GM18951 (cell line): ENCODE measurements around the gene NOVA1.
"Not testable (repeated sequence)": the region's sequence is repeated elsewhere in the genome, so short reads cannot be mapped to it uniquely, and the experiment has no call there.

ENCODE experiments used
- POLR2A ChIP-seq: IDR thresholded peaks from 4 replicates; pipeline ENCODE4 v1.6.1; 2011; ENCODE audit warnings: mild to moderate bottlenecking; ENCODE audit not compliant: insufficient read length, insufficient read depth; ENCODE audit errors: extremely low read depth
- in situ Hi-C: fragments of 300-500 bp; cut with MboI; formaldehyde crosslinking; loops from one replicate; pipeline ENCODE4 v1.12.0; 2022; ENCODE audit warnings: low sequenced_read_pairs, mixed read lengths, inconsistent platforms; ENCODE audit not compliant: unreplicated experiment

NOVA1 gene

GRCh38 chr14:26597589-26598080 is at the start of gene NOVA1:
TSS of gene NOVA1 (minus strand) at chr14:26598033. CDS start at chr14:26597436, 597 bp downstream.
- in situ Hi-C loops: no loop called here
- TF ChIP-seq POLR2A: no peak

- in situ Hi-C loops: not testable (repeated sequence)
These were observed 47.2 kb upstream of the NOVA1 start for GRCh38 chr14:26645057-26645456.

GRCh38 chr14:26636561-26636960 is 38.7 kb upstream of the NOVA1 start:
- in situ Hi-C loops: no loop called here

GRCh38 chr14:26634946-26635345 is 37.1 kb upstream of the NOVA1 start:
- in situ Hi-C loops: not testable (repeated sequence)

More at GRCh38 chr14:26636561-26636960, 38.7 kb upstream of the NOVA1 start:
- no peak for TF ChIP-seq POLR2A

GRCh38 chr14:26626256-26626655 is 28.4 kb upstream of the NOVA1 start:
- TF ChIP-seq POLR2A: no peak
- in situ Hi-C loops: no loop called here

- no peak for TF ChIP-seq POLR2A
- in situ Hi-C loops: no loop called here
These were observed 24.8 kb upstream of the NOVA1 start for GRCh38 chr14:26622611-26623010.

GRCh38 chr14:26621807-26622560 is 24.2 kb upstream of the NOVA1 start:
- TF ChIP-seq POLR2A: no peak

GRCh38 chr14:26621364-26621763 is 23.5 kb upstream of the NOVA1 start:
- no peak for TF ChIP-seq POLR2A
- in situ Hi-C loops: no loop called here

More at GRCh38 chr14:26621807-26622560, 24.2 kb upstream of the NOVA1 start:
- in situ Hi-C loops: no loop called here

GRCh38 chr14:26611259-26611658 is 13.4 kb upstream of the NOVA1 start:
- TF ChIP-seq POLR2A: no peak
- in situ Hi-C loops: no loop called here

- TF ChIP-seq POLR2A: no peak
- in situ Hi-C loops: no loop called here
These were observed 9.0 kb upstream of the NOVA1 start for GRCh38 chr14:26606729-26607312.

- in situ Hi-C loops: no loop called here
- TF ChIP-seq POLR2A: no peak
These were observed 7.8 kb upstream of the NOVA1 start for GRCh38 chr14:26605602-26606001.

- in situ Hi-C loops: no loop called here
- TF ChIP-seq POLR2A: no peak
These were observed 5.1 kb upstream of the NOVA1 start for GRCh38 chr14:26602902-26603301.

- in situ Hi-C loops: no loop called here
- no peak for TF ChIP-seq POLR2A
These were observed 4.0 kb upstream of the NOVA1 start for GRCh38 chr14:26601856-26602255.

- TF ChIP-seq POLR2A: no peak
- in situ Hi-C loops: no loop called here
These were observed 1.5 kb upstream of the NOVA1 start for GRCh38 chr14:26599291-26599690.
